Right hindlimb (tissue), 1 donor: ENCODE results near the gene TCAF1.

Experiments
- DNase-seq: peaks from one replicate; pipeline ENCODE4 v3.0.0-alpha.2; 2018

TCAF1 gene, protein sequence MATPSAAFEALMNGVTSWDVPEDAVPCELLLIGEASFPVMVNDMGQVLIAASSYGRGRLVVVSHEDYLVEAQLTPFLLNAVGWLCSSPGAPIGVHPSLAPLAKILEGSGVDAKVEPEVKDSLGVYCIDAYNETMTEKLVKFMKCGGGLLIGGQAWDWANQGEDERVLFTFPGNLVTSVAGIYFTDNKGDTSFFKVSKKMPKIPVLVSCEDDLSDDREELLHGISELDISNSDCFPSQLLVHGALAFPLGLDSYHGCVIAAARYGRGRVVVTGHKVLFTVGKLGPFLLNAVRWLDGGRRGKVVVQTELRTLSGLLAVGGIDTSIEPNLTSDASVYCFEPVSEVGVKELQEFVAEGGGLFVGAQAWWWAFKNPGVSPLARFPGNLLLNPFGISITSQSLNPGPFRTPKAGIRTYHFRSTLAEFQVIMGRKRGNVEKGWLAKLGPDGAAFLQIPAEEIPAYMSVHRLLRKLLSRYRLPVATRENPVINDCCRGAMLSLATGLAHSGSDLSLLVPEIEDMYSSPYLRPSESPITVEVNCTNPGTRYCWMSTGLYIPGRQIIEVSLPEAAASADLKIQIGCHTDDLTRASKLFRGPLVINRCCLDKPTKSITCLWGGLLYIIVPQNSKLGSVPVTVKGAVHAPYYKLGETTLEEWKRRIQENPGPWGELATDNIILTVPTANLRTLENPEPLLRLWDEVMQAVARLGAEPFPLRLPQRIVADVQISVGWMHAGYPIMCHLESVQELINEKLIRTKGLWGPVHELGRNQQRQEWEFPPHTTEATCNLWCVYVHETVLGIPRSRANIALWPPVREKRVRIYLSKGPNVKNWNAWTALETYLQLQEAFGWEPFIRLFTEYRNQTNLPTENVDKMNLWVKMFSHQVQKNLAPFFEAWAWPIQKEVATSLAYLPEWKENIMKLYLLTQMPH

DNA sequence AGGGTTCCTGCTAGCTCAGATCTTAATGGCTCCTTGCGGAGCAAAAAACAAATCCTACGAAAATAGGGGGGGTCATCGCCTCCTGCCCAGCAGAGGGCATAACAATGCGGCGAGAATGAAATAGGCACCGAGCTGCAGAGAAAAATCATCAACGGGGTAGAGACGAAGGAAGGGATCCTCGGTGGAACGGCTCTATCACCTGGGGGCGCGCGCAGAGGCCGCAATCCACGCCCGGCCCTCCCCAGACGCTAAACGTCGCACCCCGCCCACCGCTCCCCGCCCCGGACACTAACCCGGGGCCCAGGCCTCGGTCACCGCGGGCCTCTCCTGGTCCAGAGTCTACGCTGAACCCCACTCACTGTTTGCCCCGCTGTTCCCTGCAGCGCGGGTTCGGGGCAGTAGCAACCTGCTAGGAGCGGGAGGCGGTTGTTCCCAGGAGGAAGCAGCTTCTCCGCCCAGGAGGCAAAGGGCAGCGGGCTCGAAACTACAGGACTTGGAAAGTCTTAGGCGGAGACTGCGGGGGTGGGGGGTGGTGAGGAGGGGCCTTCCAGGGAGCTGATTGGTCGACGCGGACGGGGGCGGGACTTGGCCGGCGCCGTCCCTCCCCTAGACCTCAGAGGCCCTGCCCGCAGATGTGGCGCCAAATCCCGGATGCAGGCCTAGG, at the start of gene TCAF1:
TCAF1 (minus strand) TSS at position 509 of the 664 bp plus-strand sequence. CDS start 25,568 bp downstream, outside the sequence.
- peak; percentile 97 for DNase-seq

GRCh38 chr7:143948733-143949132, 46.8 kb upstream of the TCAF1 start:
- DNase-seq: no peak

DNA sequence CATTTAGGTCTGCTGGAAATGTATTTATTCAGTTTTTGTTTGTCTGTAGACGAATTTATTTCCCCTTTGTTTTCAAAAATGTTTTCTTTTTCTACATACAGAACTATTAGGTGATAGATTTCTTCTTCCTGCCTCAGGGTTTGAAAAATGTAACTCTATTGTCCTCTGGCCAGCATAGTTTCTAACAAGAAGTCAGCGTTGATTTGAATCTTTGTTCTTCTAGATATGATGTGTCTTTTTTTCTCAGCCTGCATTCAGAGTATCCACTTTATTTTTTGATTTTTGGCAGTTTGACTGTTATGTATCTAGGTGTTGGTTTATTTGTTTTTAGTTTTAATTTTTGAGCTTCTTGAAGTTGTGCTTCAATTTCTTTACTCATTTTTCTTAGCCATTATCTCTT, 45.1 kb upstream of the TCAF1 start:
- no peak for DNase-seq

- DNase-seq: no peak
Measured at GRCh38 chr7:143945423-143945822, 43.4 kb upstream of the TCAF1 start.

DNA sequence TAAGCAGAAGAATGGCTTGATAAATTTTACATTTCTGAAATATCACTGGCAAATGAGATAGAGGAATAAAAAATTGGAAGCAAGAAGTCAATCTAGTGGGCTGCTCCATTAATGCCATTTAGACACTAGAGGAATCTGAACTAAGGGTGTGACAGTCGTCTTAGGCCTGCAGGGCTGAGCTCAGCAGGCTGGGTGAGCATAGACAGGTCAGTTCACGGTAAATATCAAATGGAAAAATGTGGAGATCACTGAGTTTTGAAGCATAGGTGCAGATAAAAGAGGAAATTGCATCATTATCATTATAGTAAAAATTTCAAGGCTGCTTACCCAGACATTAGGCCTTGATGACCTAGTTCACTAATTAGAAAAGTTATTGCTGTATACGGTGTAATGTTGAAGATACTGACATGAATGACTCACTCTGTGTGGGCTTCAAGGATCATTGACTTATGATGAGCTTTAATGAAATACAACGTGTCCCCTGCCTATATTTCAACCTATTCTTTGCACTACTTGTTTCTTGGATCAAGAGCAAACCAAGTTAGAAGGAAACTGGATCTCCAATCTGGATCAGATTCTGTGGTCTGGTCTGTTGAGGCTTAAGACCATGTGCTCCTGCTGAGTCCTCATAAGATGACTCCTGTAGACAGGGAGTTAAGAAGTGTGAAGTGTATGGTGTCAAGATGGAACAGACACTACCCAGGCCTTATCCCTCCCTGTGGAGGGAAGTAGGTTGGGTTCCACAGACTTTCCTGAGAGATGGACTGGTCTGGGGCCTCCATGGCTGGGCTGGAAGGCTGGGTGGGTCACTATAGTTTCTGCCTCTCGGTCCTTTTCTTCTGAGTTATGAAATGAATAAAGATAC, 36.6 kb upstream of the TCAF1 start:
- no peak for DNase-seq

- no peak for DNase-seq
Measured at GRCh38 chr7:143936087-143937009, 34.4 kb upstream of the TCAF1 start.

- no peak for DNase-seq
Measured at GRCh38 chr7:143934526-143935325, 32.8 kb upstream of the TCAF1 start, which contains the start of gene OR2F2. Gene OR2F2 (plus strand): TSS chr7:143935233. CDS start chr7:143935233, 0 bp downstream.

- no peak for DNase-seq
Measured at GRCh38 chr7:143931739-143932138, 29.8 kb upstream of the TCAF1 start.

- no peak for DNase-seq
Measured at GRCh38 chr7:143929224-143929920, 27.4 kb upstream of the TCAF1 start.

- DNase-seq: no peak
Measured at GRCh38 chr7:143924851-143925250, 22.9 kb upstream of the TCAF1 start.

GRCh38 chr7:143914938-143915652, 13.1 kb upstream of the TCAF1 start:
- no peak for DNase-seq

DNA sequence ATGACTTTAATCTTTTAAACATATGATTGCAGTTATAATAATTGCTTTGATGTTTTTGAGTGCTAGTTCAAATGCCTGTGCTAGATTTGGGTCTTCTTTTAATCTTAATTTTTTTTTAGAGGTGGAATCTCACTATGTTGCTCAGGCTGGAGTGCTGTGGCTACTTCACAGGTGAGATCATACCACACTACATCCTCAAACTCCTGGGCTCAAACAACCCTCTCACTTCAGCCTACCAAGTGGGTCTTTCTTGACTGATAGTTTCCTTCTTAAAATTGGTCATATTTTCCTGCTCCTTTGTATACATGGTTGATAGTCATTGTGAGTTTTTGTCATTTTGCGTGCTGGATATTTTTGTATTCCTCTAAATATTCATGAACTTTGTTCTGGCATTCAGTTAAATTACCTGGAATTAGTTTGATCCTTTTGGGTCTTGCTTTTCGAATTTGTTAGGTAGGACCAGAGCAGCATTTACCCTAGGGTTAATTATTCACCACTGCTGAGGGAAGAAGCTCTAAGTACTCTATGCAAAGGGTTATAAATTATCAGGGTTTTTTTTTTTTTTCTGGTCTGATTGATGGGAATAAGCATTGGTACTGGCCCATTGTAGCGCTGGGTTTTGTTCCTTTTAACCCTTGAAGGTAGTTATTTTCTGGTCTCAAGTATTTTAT, 12.1 kb upstream of the TCAF1 start:
- no peak for DNase-seq

GRCh38 chr7:143910473-143911248, 8.7 kb upstream of the TCAF1 start:
- DNase-seq: no peak

DNA sequence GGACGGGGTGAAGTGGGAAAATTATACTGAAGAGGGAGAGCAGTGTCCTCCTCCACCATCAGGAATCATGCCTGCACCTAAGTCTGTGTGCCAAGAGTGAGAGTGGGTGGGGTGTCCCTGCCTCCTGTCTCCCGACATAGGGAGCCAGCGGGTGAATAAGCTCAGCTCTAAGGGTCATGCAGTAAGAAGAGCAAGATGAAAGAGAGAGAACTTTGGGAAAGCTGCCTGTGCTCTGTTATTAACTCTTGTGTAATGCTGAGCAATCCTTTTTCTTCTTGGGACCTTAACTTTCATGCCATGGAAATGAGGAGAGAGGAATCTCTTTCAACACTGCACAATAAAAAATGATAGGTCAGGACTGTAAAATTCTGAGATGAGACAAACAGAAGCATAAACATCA, 7.9 kb upstream of the TCAF1 start:
- DNase-seq: no peak

GRCh38 chr7:143908120-143908519, 6.1 kb upstream of the TCAF1 start:
- DNase-seq: no peak

- DNase-seq: no peak
Measured at GRCh38 chr7:143906895-143907294, 4.9 kb upstream of the TCAF1 start.

GRCh38 chr7:143906151-143906550, 4.2 kb upstream of the TCAF1 start:
- peak; percentile 37 for DNase-seq
